Measurements from ENCODE around the gene ZNF775. TPM values are rescaled to one million over a fixed set of nuclear protein-coding genes. Genes with fewer than 3 reads are reported as not detected.

Gene ZNF775
- total RNA-seq (7.6 TPM), polyA plus RNA-seq (6.6 TPM)
- long read RNA-seq, donor 1 = 0 reads
- long read RNA-seq, donor 2 = 0 reads
- long read RNA-seq, donor 3, transcript ZNF775-201 (3 exons, 2,257 nt) = major isoform, 8 of 8 reads
- long read RNA-seq, donor 3, partial matches to known transcripts = 0 of 8 reads
- long read RNA-seq, donor 3, other reads (novel, unspliced or antisense) = 0 of 8 reads
- long read RNA-seq, donor 4, partial matches to known transcripts = 0 of 1 reads
- long read RNA-seq, donor 4, other reads (novel, unspliced or antisense) = 0 of 1 reads
- long read RNA-seq, donor 5, transcript ZNF775-201 (3 exons, 2,257 nt) = major isoform, 10 of 10 reads
- long read RNA-seq, donor 5, partial matches to known transcripts = 0 of 10 reads
- long read RNA-seq, donor 5, other reads (novel, unspliced or antisense) = 0 of 10 reads
- long read RNA-seq, donor 6, transcript ZNF775-201 (3 exons, 2,257 nt) = major isoform, 5 of 5 reads
- long read RNA-seq, donor 6, partial matches to known transcripts = 0 of 5 reads
- long read RNA-seq, donor 6, other reads (novel, unspliced or antisense) = 0 of 5 reads
- long read RNA-seq, donor 7, partial matches to known transcripts = 0 of 3 reads
- long read RNA-seq, donor 7, other reads (novel, unspliced or antisense) = 0 of 3 reads
- long read RNA-seq, donor 8, partial matches to known transcripts = 0 of 1 reads
- long read RNA-seq, donor 8, other reads (novel, unspliced or antisense) = 0 of 1 reads
- long read RNA-seq, donor 9, partial matches to known transcripts = 5 of 5 reads
- long read RNA-seq, donor 9, other reads (novel, unspliced or antisense) = 0 of 5 reads
- long read RNA-seq, donor 10, transcript ZNF775-201 (3 exons, 2,257 nt) = major isoform, 5 of 15 reads
- long read RNA-seq, donor 10, partial matches to known transcripts = 10 of 15 reads
- long read RNA-seq, donor 10, other reads (novel, unspliced or antisense) = 0 of 15 reads

GRCh38 chr7:150378853-150379440, at the start of gene ZNF775:
Gene ZNF775 (plus strand): TSS chr7:150379330. CDS start chr7:150388471, 9,141 bp downstream.
- H3K27ac ChIP-seq (ENCODE audit: low read depth in 1 of 2, low read length in 1 of 2) = peak within 1 kb of the TSS; percentile 86 to 92
- peak in 7 of 9 donors; percentile 76 to 96 (median 90) for DNase-seq (ENCODE audit: low read depth in 6 of 9, low spot score in 9 of 9)
- peaks cover 0 to 8% of the 10 kb centered on the region in 2 donors for H3K9me3 ChIP-seq (ENCODE audit: control insufficient read depth in 2 of 2, insufficient read depth in 1 of 2, low read length in 1 of 2)
- H3K4me3 ChIP-seq (ENCODE audit: low read length in 2 of 2) = peak within 1 kb of the TSS; percentile 88 to 89
- H3K36me3 ChIP-seq (ENCODE audit: control insufficient read depth in 2 of 2, insufficient read depth in 2 of 2, low read length in 1 of 2) = peaks cover 0 to 8% of the 10 kb centered on the region in 2 donors
- peaks cover 52 to 84% of the 10 kb centered on the region in 2 donors for H3K4me1 ChIP-seq (ENCODE audit: control insufficient read depth in 2 of 2, insufficient read depth in 2 of 2, low read length in 2 of 2)
- under 1% methylated on average over 60 of the region's 60 CpGs for WGBS
- no peaks in the 10 kb centered on the region for H3K27me3 ChIP-seq (ENCODE audit: control insufficient read depth in 2 of 2, insufficient read depth in 1 of 2, low read length in 1 of 2)

- H3K27me3 ChIP-seq (ENCODE audit: control insufficient read depth in 2 of 2, insufficient read depth in 1 of 2, low read length in 1 of 2) = no peaks in the 10 kb centered on the region
- peaks cover 2 to 7% of the 10 kb centered on the region in 2 donors for H3K4me1 ChIP-seq (ENCODE audit: control insufficient read depth in 2 of 2, insufficient read depth in 2 of 2, low read length in 2 of 2)
- no peak overlapping the region for H3K4me3 ChIP-seq (ENCODE audit: low read length in 2 of 2)
- no peak overlapping the region for H3K27ac ChIP-seq (ENCODE audit: low read depth in 1 of 2, low read length in 1 of 2)
- no peak for DNase-seq (ENCODE audit: low read depth in 6 of 9, low spot score in 9 of 9)
- H3K9me3 ChIP-seq (ENCODE audit: control insufficient read depth in 2 of 2, insufficient read depth in 1 of 2, low read length in 1 of 2) = no peaks in the 10 kb centered on the region
- H3K36me3 ChIP-seq (ENCODE audit: control insufficient read depth in 2 of 2, insufficient read depth in 2 of 2, low read length in 1 of 2) = peaks cover 78 to 85% of the 10 kb centered on the region in 2 donors
- 98% methylated on average over 22 of the region's 22 CpGs for WGBS
These were observed 49.6 kb upstream of the ZNF775 start for GRCh38 chr7:150329331-150330120.

- WGBS = 97% methylated on average over 19 of the region's 19 CpGs
- no peaks in the 10 kb centered on the region for H3K9me3 ChIP-seq (ENCODE audit: control insufficient read depth in 2 of 2, insufficient read depth in 1 of 2, low read length in 1 of 2)
- H3K4me3 ChIP-seq (ENCODE audit: low read length in 2 of 2) = no peak overlapping the region
- no peaks in the 10 kb centered on the region for H3K4me1 ChIP-seq (ENCODE audit: control insufficient read depth in 2 of 2, insufficient read depth in 2 of 2, low read length in 2 of 2)
- H3K27ac ChIP-seq (ENCODE audit: low read depth in 1 of 2, low read length in 1 of 2) = no peak overlapping the region
- DNase-seq (ENCODE audit: low read depth in 6 of 9, low spot score in 9 of 9) = no peak
- H3K36me3 ChIP-seq (ENCODE audit: control insufficient read depth in 2 of 2, insufficient read depth in 2 of 2, low read length in 1 of 2) = peaks cover 73 to 82% of the 10 kb centered on the region in 2 donors
- H3K27me3 ChIP-seq (ENCODE audit: control insufficient read depth in 2 of 2, insufficient read depth in 1 of 2, low read length in 1 of 2) = no peaks in the 10 kb centered on the region
These were observed 48.8 kb upstream of the ZNF775 start for GRCh38 chr7:150330211-150330885.

GRCh38 chr7:150332852-150333635, 46.1 kb upstream of the ZNF775 start:
- Histone ChIP-seq H3K36me3 (ENCODE audit: control insufficient read depth in 2 of 2, insufficient read depth in 2 of 2, low read length in 1 of 2) (peaks cover 67 to 73% of the 10 kb centered on the region in 2 donors), H3K4me1 (ENCODE audit: control insufficient read depth in 2 of 2, insufficient read depth in 2 of 2, low read length in 2 of 2) (no peaks in the 10 kb centered on the region), H3K27ac (ENCODE audit: low read depth in 1 of 2, low read length in 1 of 2) (no peak overlapping the region), H3K27me3 (ENCODE audit: control insufficient read depth in 2 of 2, insufficient read depth in 1 of 2, low read length in 1 of 2) (no peaks in the 10 kb centered on the region), H3K4me3 (ENCODE audit: low read length in 2 of 2) (no peak overlapping the region), H3K9me3 (ENCODE audit: control insufficient read depth in 2 of 2, insufficient read depth in 1 of 2, low read length in 1 of 2) (no peaks in the 10 kb centered on the region)
- 98% methylated on average over 18 of the region's 18 CpGs for WGBS
- DNase-seq (ENCODE audit: low read depth in 6 of 9, low spot score in 9 of 9) = no peak

GRCh38 chr7:150333659-150334058, 45.5 kb upstream of the ZNF775 start:
- H3K4me3 ChIP-seq (ENCODE audit: low read length in 2 of 2) = no peak overlapping the region
- H3K36me3 ChIP-seq (ENCODE audit: control insufficient read depth in 2 of 2, insufficient read depth in 2 of 2, low read length in 1 of 2) = peaks cover 66 to 71% of the 10 kb centered on the region in 2 donors
- H3K4me1 ChIP-seq (ENCODE audit: control insufficient read depth in 2 of 2, insufficient read depth in 2 of 2, low read length in 2 of 2) = no peaks in the 10 kb centered on the region
- peaks cover 0 to 3% of the 10 kb centered on the region in 2 donors for H3K27me3 ChIP-seq (ENCODE audit: control insufficient read depth in 2 of 2, insufficient read depth in 1 of 2, low read length in 1 of 2)
- 97% methylated on average over 10 of the region's 10 CpGs for WGBS
- no peak for DNase-seq (ENCODE audit: low read depth in 6 of 9, low spot score in 9 of 9)
- no peak overlapping the region for H3K27ac ChIP-seq (ENCODE audit: low read depth in 1 of 2, low read length in 1 of 2)
- H3K9me3 ChIP-seq (ENCODE audit: control insufficient read depth in 2 of 2, insufficient read depth in 1 of 2, low read length in 1 of 2) = no peaks in the 10 kb centered on the region

- no peaks in the 10 kb centered on the region for H3K4me1 ChIP-seq (ENCODE audit: control insufficient read depth in 2 of 2, insufficient read depth in 2 of 2, low read length in 2 of 2)
- H3K4me3 ChIP-seq (ENCODE audit: low read length in 2 of 2) = no peak overlapping the region
- H3K27ac ChIP-seq (ENCODE audit: low read depth in 1 of 2, low read length in 1 of 2) = no peak overlapping the region
- DNase-seq (ENCODE audit: low read depth in 6 of 9, low spot score in 9 of 9) = no peak
- peaks cover 0 to 7% of the 10 kb centered on the region in 2 donors for H3K27me3 ChIP-seq (ENCODE audit: control insufficient read depth in 2 of 2, insufficient read depth in 1 of 2, low read length in 1 of 2)
- WGBS = over 99% methylated on average over 8 of the region's 8 CpGs
- H3K36me3 ChIP-seq (ENCODE audit: control insufficient read depth in 2 of 2, insufficient read depth in 2 of 2, low read length in 1 of 2) = peaks cover 62 to 66% of the 10 kb centered on the region in 2 donors
- H3K9me3 ChIP-seq (ENCODE audit: control insufficient read depth in 2 of 2, insufficient read depth in 1 of 2, low read length in 1 of 2) = no peaks in the 10 kb centered on the region
These were observed 45.0 kb upstream of the ZNF775 start for GRCh38 chr7:150334108-150334507.

- Histone ChIP-seq H3K4me1 (ENCODE audit: control insufficient read depth in 2 of 2, insufficient read depth in 2 of 2, low read length in 2 of 2) (peaks cover 0 to 6% of the 10 kb centered on the region in 2 donors), H3K4me3 (ENCODE audit: low read length in 2 of 2) (no peak overlapping the region), H3K36me3 (ENCODE audit: control insufficient read depth in 2 of 2, insufficient read depth in 2 of 2, low read length in 1 of 2) (peaks cover 50 to 55% of the 10 kb centered on the region in 2 donors), H3K27me3 (ENCODE audit: control insufficient read depth in 2 of 2, insufficient read depth in 1 of 2, low read length in 1 of 2) (peaks cover 0 to 18% of the 10 kb centered on the region in 2 donors), H3K27ac (ENCODE audit: low read depth in 1 of 2, low read length in 1 of 2) (no peak overlapping the region), H3K9me3 (ENCODE audit: control insufficient read depth in 2 of 2, insufficient read depth in 1 of 2, low read length in 1 of 2) (no peaks in the 10 kb centered on the region)
- WGBS = 93% methylated on average over 7 of the region's 7 CpGs
- DNase-seq (ENCODE audit: low read depth in 6 of 9, low spot score in 9 of 9) = no peak
These were observed 43.9 kb upstream of the ZNF775 start for GRCh38 chr7:150335108-150335773.

Data from thymus (tissue), 14 donors.